A549 (cell line): ENCODE results near the gene TRAF1.

ENCODE experiments used
- JUN ChIP-seq, 2 experiments: fragments of >200 bp; sonication (Bioruptor Twin); formaldehyde crosslinking; IDR thresholded peaks; 2 replicates in 1 of 2; 3 replicates in 1 of 2; pipeline ENCODE4 v1.6.1; 2016 to 2017
- KDM5A ChIP-seq: fragments of 200-600 bp; sonication (generic); IDR thresholded peaks from 2 replicates; pipeline ENCODE4 v1.6.1; 2016; ENCODE audit warnings: antibody characterized with exemption, mild to moderate bottlenecking
- RAD21 ChIP-seq, 2 experiments: fragments of >200 bp in 1 of 2; sonication (Bioruptor Twin) in 1 of 2; formaldehyde crosslinking in 1 of 2; IDR thresholded peaks in 1 of 2; conservative IDR thresholded peaks in 1 of 2; 2 replicates in 1 of 2; 3 replicates in 1 of 2; pipeline ENCODE4 v1.6.1; 2012 to 2018; ENCODE audit warnings: inconsistent platforms in 1 of 2
- REST ChIP-seq: fragments of 200-600 bp; sonication (generic); IDR thresholded peaks from 2 replicates; pipeline ENCODE4 v1.6.1; 2016; ENCODE audit warnings: antibody characterized with exemption, mild to moderate bottlenecking, moderate library complexity
- ZFP36 ChIP-seq: fragments of 450-650 bp; IDR thresholded peaks from 2 replicates; pipeline ENCODE4 v1.6.1; 2014; ENCODE audit warnings: borderline replicate concordance; ENCODE audit not compliant: partially characterized antibody
- ZNF302 ChIP-seq: fragments of 250-450 bp; sonication (Bioruptor Pico); IDR thresholded peaks from 2 replicates; pipeline ENCODE4 v1.9.0; 2021; ENCODE audit warnings: inconsistent platforms, mild to moderate bottlenecking, moderate library complexity
- TF ChIP-seq, protein P1 (sequence below): fragments of >200 bp; sonication (Bioruptor Twin); formaldehyde crosslinking; IDR thresholded peaks from 3 replicates; pipeline ENCODE4 v1.5.1; 2016

DNA sequence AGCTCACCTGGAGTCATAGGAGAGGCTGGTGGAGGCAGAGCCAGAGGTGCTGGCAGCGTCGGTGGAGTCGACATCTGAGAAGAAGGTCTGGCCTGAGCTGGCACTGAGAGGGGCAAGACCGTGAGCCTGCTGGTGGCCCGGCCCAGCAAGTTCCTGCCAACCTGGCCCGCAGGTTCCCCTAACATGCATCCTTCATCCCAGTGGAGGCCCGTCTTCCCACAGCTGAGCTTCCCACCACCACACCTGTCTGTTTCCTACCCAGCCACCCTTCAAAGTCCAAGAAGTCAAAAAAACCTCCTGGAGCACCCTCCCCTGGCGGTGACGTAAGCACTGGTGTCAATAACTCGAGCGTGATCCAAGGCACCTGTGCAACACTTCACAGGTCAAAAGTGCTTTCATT lies 66.5 kb downstream of the TRAF1 start:
- TF ChIP-seq, protein P1, sequence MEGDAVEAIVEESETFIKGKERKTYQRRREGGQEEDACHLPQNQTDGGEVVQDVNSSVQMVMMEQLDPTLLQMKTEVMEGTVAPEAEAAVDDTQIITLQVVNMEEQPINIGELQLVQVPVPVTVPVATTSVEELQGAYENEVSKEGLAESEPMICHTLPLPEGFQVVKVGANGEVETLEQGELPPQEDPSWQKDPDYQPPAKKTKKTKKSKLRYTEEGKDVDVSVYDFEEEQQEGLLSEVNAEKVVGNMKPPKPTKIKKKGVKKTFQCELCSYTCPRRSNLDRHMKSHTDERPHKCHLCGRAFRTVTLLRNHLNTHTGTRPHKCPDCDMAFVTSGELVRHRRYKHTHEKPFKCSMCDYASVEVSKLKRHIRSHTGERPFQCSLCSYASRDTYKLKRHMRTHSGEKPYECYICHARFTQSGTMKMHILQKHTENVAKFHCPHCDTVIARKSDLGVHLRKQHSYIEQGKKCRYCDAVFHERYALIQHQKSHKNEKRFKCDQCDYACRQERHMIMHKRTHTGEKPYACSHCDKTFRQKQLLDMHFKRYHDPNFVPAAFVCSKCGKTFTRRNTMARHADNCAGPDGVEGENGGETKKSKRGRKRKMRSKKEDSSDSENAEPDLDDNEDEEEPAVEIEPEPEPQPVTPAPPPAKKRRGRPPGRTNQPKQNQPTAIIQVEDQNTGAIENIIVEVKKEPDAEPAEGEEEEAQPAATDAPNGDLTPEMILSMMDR: no peak
- TF ChIP-seq ZFP36 (no peak), JUN (IDR thresholded peaks at IDR 0.05) (no peak), KDM5A (no peak), ZNF302 (CRISPR knock-in tag) (no peak), RAD21 (conservative IDR thresholded peaks at IDR 0.05 in 1 of 2, IDR thresholded peaks at IDR 0.05 in 1 of 2) (no peak), REST (no peak)
